Measurements from ENCODE around the gene ZNF23. TPM values are rescaled to one million over a fixed set of nuclear protein-coding genes. Genes with fewer than 3 reads are reported as not detected.

The ZNF23 gene
- total and polyA plus RNA-seq, 12 donors = 3.7 to 12.4 (median 5.8) TPM

- intact Hi-C loops (cut with DNase I) = loop anchor here in 3 of 10 donors (2.0 to 5.0 kb wide), 2 partner anchors 89 kb away; no protein-coding TSS in a partner anchor
- Histone ChIP-seq H3K36me3 (no peaks in the 10 kb centered on the region), H3K4me1 (no peaks in the 10 kb centered on the region), H3K27ac (no peak overlapping the region), H3K9me3 (no peaks in the 10 kb centered on the region), H3K27me3 (peaks cover 0 to 19% (median 7%) of the 10 kb centered on the region in 7 donors), H3K4me3 (no peak overlapping the region)
- no peak for TF ChIP-seq CTCF (IDR thresholded peaks at IDR 0.05)
- DNase-seq (no peak), ATAC-seq (no peak)
- 52 to 57% methylated on average over 3 of the region's 3 CpGs for WGBS, 2 donors
Measured at GRCh38 chr16:71501547-71501946, 39.5 kb upstream of the ZNF23 start.

- ATAC-seq = no peak
- DNase-seq = no peak
- 62 to 69% methylated on average over 2 of the region's 2 CpGs for WGBS, 2 donors
- no peak overlapping the region for H3K27ac ChIP-seq
- no peaks in the 10 kb centered on the region for H3K36me3 ChIP-seq
- H3K4me1 ChIP-seq = no peaks in the 10 kb centered on the region
- no peaks in the 10 kb centered on the region for H3K9me3 ChIP-seq
- H3K27me3 ChIP-seq = peaks cover 0 to 19% (median 7%) of the 10 kb centered on the region in 7 donors
- intact Hi-C loops (cut with DNase I) = loop anchor here in 3 of 10 donors (2.0 to 5.0 kb wide), 2 partner anchors 88 to 89 kb away; no protein-coding TSS in a partner anchor
- no peak overlapping the region for H3K4me3 ChIP-seq
- no peak for TF ChIP-seq CTCF (IDR thresholded peaks at IDR 0.05)
Measured at GRCh38 chr16:71500964-71501363, 38.9 kb upstream of the ZNF23 start.

GRCh38 chr16:71499775-71500364 lies 37.8 kb upstream of the ZNF23 start:
- WGBS, 2 donors = 0 to 2% methylated on average over 3 of the region's 3 CpGs
- H3K4me3 ChIP-seq = no peak overlapping the region
- peaks cover 0 to 15% (median 7%) of the 10 kb centered on the region in 7 donors for H3K27me3 ChIP-seq
- ATAC-seq (peak in 2 of 8 donors; percentile 35 to 58), DNase-seq (peak in 1 of 2 donors; percentile 26)
- H3K36me3 ChIP-seq = no peaks in the 10 kb centered on the region
- peak; percentile 44 to 75 (median 68) for TF ChIP-seq CTCF (IDR thresholded peaks at IDR 0.05)
- H3K9me3 ChIP-seq = no peaks in the 10 kb centered on the region
- no peaks in the 10 kb centered on the region for H3K4me1 ChIP-seq
- no peak overlapping the region for H3K27ac ChIP-seq
- intact Hi-C loops (cut with DNase I) = loop anchor here (1.0 to 5.0 kb wide), 3 partner anchors 87 to 88 kb away; no protein-coding TSS in a partner anchor

DNA sequence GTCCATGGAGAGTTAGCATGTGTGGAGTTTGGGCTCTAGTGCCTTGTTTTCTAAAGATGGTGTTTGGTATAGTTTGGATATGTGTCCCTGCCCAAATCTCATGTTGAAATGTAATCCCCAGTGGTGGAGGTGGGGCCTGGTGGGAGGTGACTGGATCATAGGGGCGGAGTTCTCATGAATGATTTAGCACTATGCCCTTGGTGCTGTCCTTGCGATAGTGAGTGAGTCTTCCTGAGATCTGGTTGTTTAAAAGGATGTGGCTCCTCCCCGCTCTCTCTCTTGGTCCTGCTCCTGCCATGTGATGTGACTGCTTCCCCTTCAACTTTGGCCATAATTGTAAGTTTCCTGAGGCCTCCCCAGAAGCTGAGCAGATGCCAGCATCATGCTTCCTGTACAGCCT lies 36.0 kb upstream of the ZNF23 start:
- Histone ChIP-seq H3K27ac (no peak overlapping the region), H3K9me3 (no peaks in the 10 kb centered on the region), H3K36me3 (no peaks in the 10 kb centered on the region), H3K4me1 (no peaks in the 10 kb centered on the region), H3K4me3 (no peak overlapping the region), H3K27me3 (peaks cover 0 to 11% (median 6%) of the 10 kb centered on the region in 7 donors)
- DNase-seq (no peak), ATAC-seq (no peak)
- no peak for TF ChIP-seq CTCF (IDR thresholded peaks at IDR 0.05)
- 77 to 78% methylated on average over 3 of the region's 3 CpGs for WGBS, 2 donors
- intact Hi-C loops (cut with DNase I) = loop anchor here in 4 of 10 donors (2.0 to 5.0 kb wide), 2 partner anchors 85 to 86 kb away; no protein-coding TSS in a partner anchor

All from heart right ventricle (tissue), 16 donors.